ENCODE results near the gene OR6Y1. TPM values are rescaled to one million over a fixed set of nuclear protein-coding genes. Genes with fewer than 3 reads are reported as not detected.

OR6Y1 gene
- total RNA-seq, 1 donor from 2014 or later, result not detected

- H3K27ac Mint-ChIP-seq (ENCODE audit: unreplicated experiment), result no peak overlapping the region
- no peaks in the 10 kb centered on the region for H3K36me3 Mint-ChIP-seq (ENCODE audit: unreplicated experiment)
These were observed 5.5 kb upstream of the OR6Y1 start for GRCh38 chr1:158559696-158560095.

GRCh38 chr1:158552296-158552695 lies 1.9 kb downstream of the OR6Y1 start:
- Mint-ChIP-seq H3K4me3 (ENCODE audit: unreplicated experiment) (no peak overlapping the region), H3K9me3 (ENCODE audit: unreplicated experiment) (no peaks in the 10 kb centered on the region)

More at GRCh38 chr1:158559696-158560095, 5.5 kb upstream of the OR6Y1 start:
- H3K27me3 Mint-ChIP-seq (ENCODE audit: unreplicated experiment), result no peaks in the 10 kb centered on the region
- no peak for DNase-seq (ENCODE audit: extremely low spot score, unreplicated experiment)
- no peaks in the 10 kb centered on the region for H3K9me3 Mint-ChIP-seq (ENCODE audit: unreplicated experiment)
- no peak for TF ChIP-seq CTCF (IDR thresholded peaks at IDR 0.05)
- no peak overlapping the region for H3K4me3 Mint-ChIP-seq (ENCODE audit: unreplicated experiment)
- H3K4me1 Mint-ChIP-seq (ENCODE audit: unreplicated experiment), result no peaks in the 10 kb centered on the region

GRCh38 chr1:158547533-158547932 lies 6.7 kb downstream of the OR6Y1 start:
- DNase-seq (ENCODE audit: extremely low spot score, unreplicated experiment), result no peak
- TF ChIP-seq CTCF (IDR thresholded peaks at IDR 0.05), result no peak
- no peaks in the 10 kb centered on the region for H3K36me3 Mint-ChIP-seq (ENCODE audit: unreplicated experiment)
- H3K4me3 Mint-ChIP-seq (ENCODE audit: unreplicated experiment), result no peak overlapping the region
- no peak overlapping the region for H3K27ac Mint-ChIP-seq (ENCODE audit: unreplicated experiment)
- H3K9me3 Mint-ChIP-seq (ENCODE audit: unreplicated experiment), result no peaks in the 10 kb centered on the region
- no peaks in the 10 kb centered on the region for H3K4me1 Mint-ChIP-seq (ENCODE audit: unreplicated experiment)
- H3K27me3 Mint-ChIP-seq (ENCODE audit: unreplicated experiment), result no peaks in the 10 kb centered on the region

More at GRCh38 chr1:158552296-158552695, 1.9 kb downstream of the OR6Y1 start:
- H3K27me3 Mint-ChIP-seq (ENCODE audit: unreplicated experiment), result no peaks in the 10 kb centered on the region
- H3K36me3 Mint-ChIP-seq (ENCODE audit: unreplicated experiment), result no peaks in the 10 kb centered on the region
- DNase-seq (ENCODE audit: extremely low spot score, unreplicated experiment), result no peak
- no peak for TF ChIP-seq CTCF (IDR thresholded peaks at IDR 0.05)
- H3K27ac Mint-ChIP-seq (ENCODE audit: unreplicated experiment), result no peak overlapping the region
- H3K4me1 Mint-ChIP-seq (ENCODE audit: unreplicated experiment), result no peaks in the 10 kb centered on the region

GRCh38 chr1:158537609-158538008 lies 16.6 kb downstream of the OR6Y1 start:
- Mint-ChIP-seq H3K4me1 (ENCODE audit: unreplicated experiment) (no peaks in the 10 kb centered on the region), H3K4me3 (ENCODE audit: unreplicated experiment) (no peak overlapping the region), H3K27ac (ENCODE audit: unreplicated experiment) (no peak overlapping the region), H3K36me3 (ENCODE audit: unreplicated experiment) (no peaks in the 10 kb centered on the region), H3K27me3 (ENCODE audit: unreplicated experiment) (peaks cover 4% of the 10 kb centered on the region), H3K9me3 (ENCODE audit: unreplicated experiment) (no peaks in the 10 kb centered on the region)
- DNase-seq (ENCODE audit: extremely low spot score, unreplicated experiment), result no peak
- TF ChIP-seq CTCF (IDR thresholded peaks at IDR 0.05), result no peak

- Mint-ChIP-seq H3K27me3 (ENCODE audit: unreplicated experiment) (peaks cover 4% of the 10 kb centered on the region), H3K9me3 (ENCODE audit: unreplicated experiment) (peaks cover 3% of the 10 kb centered on the region), H3K27ac (ENCODE audit: unreplicated experiment) (no peak overlapping the region), H3K36me3 (ENCODE audit: unreplicated experiment) (no peaks in the 10 kb centered on the region), H3K4me1 (ENCODE audit: unreplicated experiment) (no peaks in the 10 kb centered on the region), H3K4me3 (ENCODE audit: unreplicated experiment) (no peak overlapping the region)
- no peak for DNase-seq (ENCODE audit: extremely low spot score, unreplicated experiment)
- no peak for TF ChIP-seq CTCF (IDR thresholded peaks at IDR 0.05)
These were observed 19.7 kb downstream of the OR6Y1 start for GRCh38 chr1:158534496-158534895.
